Measurements from ENCODE around the gene DUSP10.

- no peak for TF ChIP-seq CTCF (IDR thresholded peaks at IDR 0.05)
- no peak for TF ChIP-seq POLR2A (IDR thresholded peaks at IDR 0.05)
Observed at GRCh38 chr1:221706876-221707582, 34.9 kb downstream of the DUSP10 start.

All from body of pancreas (tissue), 4 donors.